ENCODE data around the gene SETD2. TPM values are rescaled to one million over a fixed set of nuclear protein-coding genes. Genes with fewer than 3 reads are reported as not detected.

SETD2 gene
- total RNA-seq, 2 experiments from 2014 or later = 55.7 to 74.5 TPM

DNA sequence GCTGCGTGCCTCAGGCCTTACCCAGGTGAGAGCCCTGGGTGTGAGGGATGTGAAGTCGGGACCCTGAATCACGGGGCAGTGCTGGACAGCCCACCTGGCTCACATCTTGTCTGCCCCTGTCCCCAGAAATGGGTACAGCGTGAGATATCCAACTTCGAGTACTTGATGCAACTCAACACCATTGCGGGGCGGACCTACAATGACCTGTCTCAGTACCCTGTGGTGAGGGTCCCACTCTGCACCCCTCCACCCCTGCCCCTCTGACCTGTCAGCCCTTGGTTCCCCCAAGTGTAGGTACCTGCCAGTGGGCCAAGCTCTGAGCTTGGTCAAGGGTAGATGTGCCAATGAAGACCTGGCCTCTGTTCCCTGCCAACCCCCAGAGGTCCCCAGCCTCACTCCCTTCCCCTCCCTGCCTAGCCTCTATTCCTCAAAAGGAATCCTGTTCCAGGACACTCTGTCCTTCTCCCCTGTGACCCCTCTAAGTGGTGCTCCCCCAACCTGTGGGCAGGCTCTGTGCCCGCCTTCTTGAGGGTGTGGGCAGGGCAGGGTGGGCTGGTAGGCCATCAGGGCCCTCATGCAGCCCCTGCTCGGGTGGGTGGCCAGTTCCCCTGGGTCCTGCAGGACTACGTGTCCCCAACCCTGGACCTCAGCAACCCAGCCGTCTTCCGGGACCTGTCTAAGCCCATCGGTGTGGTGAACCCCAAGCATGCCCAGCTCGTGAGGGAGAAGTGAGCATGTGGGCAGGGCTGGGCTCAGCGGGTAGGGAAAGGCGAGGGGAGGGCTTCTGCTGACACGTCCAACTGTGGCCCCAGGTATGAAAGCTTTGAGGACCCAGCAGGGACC is 159.3 kb downstream of the SETD2 start:
- peaks cover 89% of the 10 kb centered on the region for H3K36me3 ChIP-seq (ENCODE audit: insufficient read depth, low read length)

DNA sequence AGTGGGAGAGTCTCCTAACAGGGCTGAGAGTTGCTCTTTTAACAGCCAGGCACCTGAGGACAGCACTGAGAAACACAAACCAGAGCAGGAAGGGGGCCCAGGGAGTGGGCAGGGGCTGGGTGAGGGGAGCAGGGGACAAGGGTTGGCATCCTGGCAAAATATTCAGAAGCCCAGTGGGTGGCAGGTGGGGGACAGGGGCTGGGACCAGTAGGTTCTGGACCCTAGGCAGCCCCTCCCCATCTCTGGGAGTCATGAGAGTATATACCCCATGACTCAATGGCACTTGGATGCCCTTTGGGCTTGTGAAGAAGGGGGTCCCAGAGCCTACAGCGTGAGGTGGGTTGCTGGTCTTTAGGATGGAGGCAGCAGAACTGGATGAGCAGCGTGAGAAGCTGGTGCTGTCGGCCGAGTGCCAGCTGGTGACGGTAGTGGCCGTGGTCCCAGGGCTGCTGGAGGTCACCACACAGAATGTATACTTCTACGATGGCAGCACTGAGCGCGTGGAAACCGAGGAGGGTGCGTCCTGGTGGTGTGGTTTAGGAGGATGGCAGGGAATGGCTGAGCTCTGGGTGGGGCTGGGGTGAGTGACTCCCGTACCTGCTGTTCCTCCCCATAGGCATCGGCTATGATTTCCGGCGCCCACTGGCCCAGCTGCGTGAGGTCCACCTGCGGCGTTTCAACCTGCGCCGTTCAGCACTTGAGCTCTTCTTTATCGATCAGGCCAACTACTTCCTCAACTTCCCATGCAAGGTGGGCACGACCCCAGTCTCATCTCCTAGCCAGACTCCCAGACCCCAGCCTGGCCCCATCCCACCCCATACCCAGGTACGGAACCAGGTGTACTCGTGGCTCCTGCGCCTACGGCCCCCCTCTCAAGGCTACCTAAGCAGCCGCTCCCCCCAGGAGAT is 160.2 kb downstream of the SETD2 start:
- H3K9me3 ChIP-seq (ENCODE audit: low read length) = no peaks in the 10 kb centered on the region
- TF ChIP-seq EZH2phosphoT487 (IDR thresholded peaks at IDR 0.05; ENCODE audit: borderline replicate concordance, low read depth, low read length) (no peak), CTCF (conservative IDR thresholded peaks at IDR 0.05; ENCODE audit: low read length) (no peak)
- ChIA-PET CTCF (ENCODE audit: unreplicated experiment) (no interaction called here), POLR2A (no interaction called here)
- no TSS peak for BruUV-seq (replicated peaks)
- H3K4me1 ChIP-seq (ENCODE audit: insufficient read depth, low read length, poor library complexity, severe bottlenecking) = peaks cover 3% of the 10 kb centered on the region
- no peak overlapping the region for H3K4me3 ChIP-seq (ENCODE audit: low read depth, low read length, poor library complexity, severe bottlenecking)
- H2AFZ ChIP-seq (ENCODE audit: low read length) = no peak overlapping the region
- H3K36me3 ChIP-seq (ENCODE audit: insufficient read depth, low read length) = peaks cover 90% of the 10 kb centered on the region
- DNase-seq (ENCODE audit: low spot score) = no peak
- H3K79me2 ChIP-seq (ENCODE audit: insufficient read depth, low read depth, low read length) = no peaks in the 10 kb centered on the region
- H3K4me2 ChIP-seq (ENCODE audit: low read length) = no peak overlapping the region
- H4K20me1 ChIP-seq (ENCODE audit: insufficient read depth, low read length) = no peaks in the 10 kb centered on the region
- H3K27ac ChIP-seq (ENCODE audit: low read depth, low read length, poor library complexity, severe bottlenecking) = no peak overlapping the region
- H3K9me2 ChIP-seq (ENCODE audit: insufficient read depth, low read length) = no peaks in the 10 kb centered on the region
- intact Hi-C loops (cut with micrococcal nuclease; ENCODE audit: unreplicated experiment) = no loop called here

More for the DNA sequence above, 159.3 kb downstream of the SETD2 start:
- Histone ChIP-seq H3K27ac (ENCODE audit: low read depth, low read length, poor library complexity, severe bottlenecking) (no peak overlapping the region), H3K4me1 (ENCODE audit: insufficient read depth, low read length, poor library complexity, severe bottlenecking) (peaks cover 11% of the 10 kb centered on the region), H3K4me2 (ENCODE audit: low read length) (no peak overlapping the region), H2AFZ (ENCODE audit: low read length) (no peak overlapping the region), H4K20me1 (ENCODE audit: insufficient read depth, low read length) (no peaks in the 10 kb centered on the region), H3K9me2 (ENCODE audit: insufficient read depth, low read length) (no peaks in the 10 kb centered on the region), H3K9me3 (ENCODE audit: low read length) (no peaks in the 10 kb centered on the region), H3K4me3 (ENCODE audit: low read depth, low read length, poor library complexity, severe bottlenecking) (no peak overlapping the region), H3K79me2 (ENCODE audit: insufficient read depth, low read depth, low read length) (no peaks in the 10 kb centered on the region)
- DNase-seq (ENCODE audit: low spot score) = no peak
- BruUV-seq (replicated peaks) = no TSS peak
- ChIA-PET CTCF (ENCODE audit: unreplicated experiment) (no interaction called here), POLR2A (no interaction called here)
- TF ChIP-seq CTCF (conservative IDR thresholded peaks at IDR 0.05; ENCODE audit: low read length) = no peak
- TF ChIP-seq EZH2phosphoT487 (IDR thresholded peaks at IDR 0.05; ENCODE audit: borderline replicate concordance, low read depth, low read length) = no peak
- intact Hi-C loops (cut with micrococcal nuclease; ENCODE audit: unreplicated experiment) = no loop called here
